Measurements from ENCODE around the gene MAPK11. TPM values are rescaled to one million over a fixed set of nuclear protein-coding genes. Genes with fewer than 3 reads are reported as not detected.

The MAPK11 gene
- total and polyA plus RNA-seq, 4 donors = 5.7 to 40.2 (median 25.2) TPM

DNA sequence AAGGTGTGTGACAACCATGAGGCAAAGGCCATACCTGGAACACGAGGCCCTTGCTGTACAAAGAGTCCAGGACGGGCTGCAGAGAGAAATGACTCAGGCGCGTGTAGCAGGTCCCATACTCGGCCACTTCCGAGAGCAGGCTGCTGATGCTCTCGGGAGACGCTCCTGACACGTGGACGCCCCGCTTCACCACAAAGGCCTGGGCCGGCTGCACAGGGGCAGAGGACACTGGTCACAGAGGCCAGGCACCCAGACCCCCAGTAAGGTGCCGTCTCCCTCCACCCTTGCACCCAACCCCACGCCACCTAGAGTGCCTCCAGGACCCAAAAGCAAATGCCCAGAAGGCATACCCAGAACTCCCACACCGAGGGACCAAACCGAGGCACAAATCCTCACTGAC, 40.8 kb downstream of the MAPK11 start:
- no peak for DNase-seq (ENCODE audit: low read depth in 4 of 6, low spot score in 6 of 6)
- Histone ChIP-seq H3K9me3 (ENCODE audit: control insufficient read depth, insufficient read depth, low read length) (no peaks in the 10 kb centered on the region), H3K4me1 (ENCODE audit: control insufficient read depth, insufficient read depth, low read length) (no peaks in the 10 kb centered on the region), H3K4me3 (ENCODE audit: low read depth, low read length) (no peak overlapping the region), H3K36me3 (ENCODE audit: control insufficient read depth, insufficient read depth, low read length) (peaks cover 95% of the 10 kb centered on the region), H3K27ac (ENCODE audit: low read depth, low read length) (no peak overlapping the region), H3K27me3 (ENCODE audit: control insufficient read depth, insufficient read depth, low read length) (no peaks in the 10 kb centered on the region)
- 97% methylated on average over 14 of the region's 16 CpGs for WGBS (ENCODE audit: insufficient coverage)

DNA sequence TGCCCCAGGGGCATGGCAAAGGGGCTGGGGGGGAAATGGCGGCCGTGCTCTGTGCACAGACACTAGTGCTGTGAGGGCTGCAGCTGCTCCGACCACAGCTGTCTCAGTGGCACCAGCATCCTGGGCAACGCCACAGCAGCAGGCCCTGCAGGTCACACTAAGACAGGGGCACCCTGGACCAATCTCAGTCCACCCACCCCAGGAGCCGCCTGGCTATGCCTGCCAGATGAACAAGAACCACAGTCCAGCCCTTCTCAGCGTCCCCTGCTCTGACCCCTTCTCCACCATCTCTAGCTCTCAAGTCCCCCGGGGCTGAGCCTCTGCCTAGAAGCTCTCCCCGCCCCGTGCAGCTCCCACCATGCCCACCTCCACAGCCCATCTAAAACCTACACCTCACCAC, 41.8 kb downstream of the MAPK11 start:
- peaks cover 94% of the 10 kb centered on the region for H3K36me3 ChIP-seq (ENCODE audit: control insufficient read depth, insufficient read depth, low read length)
- no peak for DNase-seq (ENCODE audit: low read depth in 4 of 6, low spot score in 6 of 6)

DNA sequence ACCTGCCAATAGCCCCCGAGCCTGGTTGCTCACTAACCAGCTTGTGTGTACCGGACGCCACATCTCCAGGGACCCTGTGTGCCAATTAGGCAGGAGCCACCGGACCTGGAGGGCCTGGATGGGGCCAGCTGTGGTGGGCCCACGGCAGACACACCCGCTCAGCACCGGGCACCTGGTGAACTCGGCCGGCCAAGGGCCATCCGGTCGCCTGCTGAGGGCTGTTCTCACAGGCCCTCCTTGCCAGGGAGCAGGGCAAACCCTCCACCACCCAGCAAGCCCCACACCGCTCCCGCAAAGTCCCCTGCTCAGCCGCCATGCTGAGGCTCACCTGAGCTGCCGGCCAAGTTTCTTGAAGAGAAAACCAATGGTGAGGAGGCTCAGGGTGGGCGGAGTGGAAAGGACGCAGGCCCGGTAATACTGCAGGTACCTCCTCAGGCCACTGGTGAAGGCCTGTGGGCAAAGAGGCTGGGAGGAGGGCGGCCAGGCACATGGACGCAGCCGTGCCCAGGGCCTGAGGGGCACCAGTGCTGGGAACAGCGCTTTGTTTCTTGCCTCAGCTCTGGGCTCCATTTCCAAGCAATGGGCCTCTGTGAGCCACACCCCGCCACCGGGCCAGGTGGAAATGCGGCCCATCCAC, 42.5 kb downstream of the MAPK11 start:
- Histone ChIP-seq H3K27ac (ENCODE audit: low read depth, low read length) (no peak overlapping the region), H3K4me3 (ENCODE audit: low read depth, low read length) (no peak overlapping the region), H3K9me3 (ENCODE audit: control insufficient read depth, insufficient read depth, low read length) (no peaks in the 10 kb centered on the region), H3K27me3 (ENCODE audit: control insufficient read depth, insufficient read depth, low read length) (no peaks in the 10 kb centered on the region), H3K4me1 (ENCODE audit: control insufficient read depth, insufficient read depth, low read length) (no peaks in the 10 kb centered on the region), H3K36me3 (ENCODE audit: control insufficient read depth, insufficient read depth, low read length) (peaks cover 94% of the 10 kb centered on the region)
- DNase-seq (ENCODE audit: low read depth in 4 of 6, low spot score in 6 of 6) = no peak
- 90% methylated on average over 25 of the region's 25 CpGs for WGBS (ENCODE audit: insufficient coverage)

More for the DNA sequence above, 41.8 kb downstream of the MAPK11 start:
- Histone ChIP-seq H3K4me3 (ENCODE audit: low read depth, low read length) (no peak overlapping the region), H3K27ac (ENCODE audit: low read depth, low read length) (no peak overlapping the region), H3K4me1 (ENCODE audit: control insufficient read depth, insufficient read depth, low read length) (no peaks in the 10 kb centered on the region), H3K27me3 (ENCODE audit: control insufficient read depth, insufficient read depth, low read length) (no peaks in the 10 kb centered on the region), H3K9me3 (ENCODE audit: control insufficient read depth, insufficient read depth, low read length) (no peaks in the 10 kb centered on the region)
- WGBS (ENCODE audit: insufficient coverage) = 95% methylated on average over 9 of the region's 9 CpGs

DNA sequence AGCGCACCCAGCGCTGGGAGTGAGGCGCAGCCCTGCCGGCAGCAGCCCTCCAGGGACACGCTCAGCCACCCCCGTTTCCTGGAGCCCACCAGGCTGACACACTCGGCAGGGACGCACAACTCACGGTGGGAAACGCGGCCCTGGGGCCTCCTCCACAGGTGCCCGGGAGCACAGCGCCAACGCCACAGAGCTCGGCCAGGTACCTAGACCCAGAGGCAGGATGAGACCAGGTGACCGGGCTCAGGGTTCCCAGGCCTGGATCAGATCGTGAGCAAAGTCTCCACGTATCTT, 43.4 kb downstream of the MAPK11 start:
- no peak overlapping the region for H3K4me3 ChIP-seq (ENCODE audit: low read depth, low read length)
- H3K9me3 ChIP-seq (ENCODE audit: control insufficient read depth, insufficient read depth, low read length) = no peaks in the 10 kb centered on the region
- H3K4me1 ChIP-seq (ENCODE audit: control insufficient read depth, insufficient read depth, low read length) = no peaks in the 10 kb centered on the region
- DNase-seq (ENCODE audit: low read depth in 4 of 6, low spot score in 6 of 6) = no peak
- H3K36me3 ChIP-seq (ENCODE audit: control insufficient read depth, insufficient read depth, low read length) = peaks cover 94% of the 10 kb centered on the region
- H3K27ac ChIP-seq (ENCODE audit: low read depth, low read length) = no peak overlapping the region
- 93% methylated on average over 18 of the region's 18 CpGs for WGBS (ENCODE audit: insufficient coverage)
- H3K27me3 ChIP-seq (ENCODE audit: control insufficient read depth, insufficient read depth, low read length) = no peaks in the 10 kb centered on the region

DNA sequence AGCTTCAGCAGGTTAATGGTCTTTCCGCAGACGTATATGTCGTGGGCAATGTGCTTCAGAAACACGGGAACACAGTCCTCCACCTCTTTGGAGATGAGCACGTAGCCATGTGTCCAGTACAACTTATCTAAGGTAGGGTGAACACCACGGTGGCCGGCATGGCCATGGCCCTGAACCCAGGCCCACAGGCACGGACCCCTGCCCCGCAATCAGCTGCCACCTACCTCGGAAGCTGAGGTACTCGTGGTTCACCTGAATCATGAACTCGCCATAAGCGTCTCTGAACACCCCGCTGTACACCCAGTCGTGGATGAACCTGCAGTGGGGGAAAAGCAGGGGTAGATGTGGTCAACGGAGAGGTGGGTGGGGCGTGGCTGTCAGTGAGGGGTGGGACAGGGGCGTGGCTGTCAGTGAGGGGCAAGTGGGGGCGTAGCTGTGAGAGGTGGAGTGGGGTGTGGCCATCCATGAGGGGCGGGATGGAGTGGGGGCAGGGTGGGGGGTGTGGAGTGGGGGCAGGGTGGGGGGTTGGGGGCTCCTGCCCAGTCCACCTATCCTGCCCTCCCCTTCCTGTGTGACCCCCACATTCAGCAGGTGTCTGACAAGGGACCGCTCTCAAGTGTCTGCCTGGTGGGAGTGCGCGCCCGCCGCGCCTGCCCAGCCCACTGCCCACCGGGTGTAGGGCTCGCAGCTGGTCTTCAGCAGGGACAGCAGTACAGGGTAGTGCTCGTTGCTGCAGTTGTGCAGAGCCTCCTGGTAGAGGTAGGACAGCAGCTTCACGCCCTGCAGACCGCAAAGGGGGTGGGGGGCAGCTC, 43.9 kb downstream of the MAPK11 start:
- peaks cover 97% of the 10 kb centered on the region for H3K36me3 ChIP-seq (ENCODE audit: control insufficient read depth, insufficient read depth, low read length)
- H3K27ac ChIP-seq (ENCODE audit: low read depth, low read length) = no peak overlapping the region
- H3K9me3 ChIP-seq (ENCODE audit: control insufficient read depth, insufficient read depth, low read length) = no peaks in the 10 kb centered on the region
- no peaks in the 10 kb centered on the region for H3K27me3 ChIP-seq (ENCODE audit: control insufficient read depth, insufficient read depth, low read length)
- H3K4me1 ChIP-seq (ENCODE audit: control insufficient read depth, insufficient read depth, low read length) = no peaks in the 10 kb centered on the region
- no peak overlapping the region for H3K4me3 ChIP-seq (ENCODE audit: low read depth, low read length)
- WGBS (ENCODE audit: insufficient coverage) = 92% methylated on average over 27 of the region's 31 CpGs
- no peak for DNase-seq (ENCODE audit: low read depth in 4 of 6, low spot score in 6 of 6)

DNA sequence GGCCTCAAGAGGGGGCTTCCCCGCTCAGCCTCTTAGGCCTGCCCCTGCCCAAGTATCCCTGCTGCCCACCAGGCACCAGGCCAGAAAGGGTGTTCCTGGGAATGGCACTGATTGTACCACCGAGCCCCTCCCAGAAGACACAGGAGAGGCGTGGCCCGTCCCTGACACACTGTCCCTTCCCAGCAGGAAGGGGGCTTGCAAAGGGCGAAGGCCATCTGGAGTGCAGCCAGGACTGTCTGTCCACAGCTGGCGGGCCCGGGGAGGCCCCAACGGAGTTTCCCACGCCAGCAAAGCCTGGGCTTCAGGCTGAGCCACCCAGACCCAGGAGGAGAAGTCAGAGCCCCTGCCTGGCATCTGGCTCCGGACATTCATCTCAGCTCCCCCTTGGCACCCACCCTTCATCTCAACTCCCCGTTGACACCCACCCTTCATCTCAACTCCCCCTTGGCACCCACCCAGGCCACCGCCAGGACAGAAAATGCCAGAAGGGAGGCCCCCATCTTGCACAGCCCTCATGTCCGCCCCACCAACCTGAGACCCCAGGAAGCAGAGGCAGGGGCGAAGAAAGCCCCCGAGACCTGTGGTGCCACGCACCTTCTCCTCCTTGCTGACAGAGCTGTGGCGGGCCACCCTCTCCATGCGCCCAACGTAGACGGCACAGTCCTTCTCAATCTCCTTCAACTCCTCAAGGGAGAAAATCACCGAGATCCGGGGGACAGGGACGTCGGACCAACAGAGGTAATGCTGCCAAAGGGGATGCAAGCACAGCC, 44.8 kb downstream of the MAPK11 start:
- no peaks in the 10 kb centered on the region for H3K27me3 ChIP-seq (ENCODE audit: control insufficient read depth, insufficient read depth, low read length)
- no peaks in the 10 kb centered on the region for H3K4me1 ChIP-seq (ENCODE audit: control insufficient read depth, insufficient read depth, low read length)
- peaks cover 98% of the 10 kb centered on the region for H3K36me3 ChIP-seq (ENCODE audit: control insufficient read depth, insufficient read depth, low read length)
- 81% methylated on average over 23 of the region's 24 CpGs for WGBS (ENCODE audit: insufficient coverage)
- no peak overlapping the region for H3K27ac ChIP-seq (ENCODE audit: low read depth, low read length)
- H3K4me3 ChIP-seq (ENCODE audit: low read depth, low read length) = no peak overlapping the region
- no peaks in the 10 kb centered on the region for H3K9me3 ChIP-seq (ENCODE audit: control insufficient read depth, insufficient read depth, low read length)
- DNase-seq (ENCODE audit: low read depth in 4 of 6, low spot score in 6 of 6) = no peak

DNA sequence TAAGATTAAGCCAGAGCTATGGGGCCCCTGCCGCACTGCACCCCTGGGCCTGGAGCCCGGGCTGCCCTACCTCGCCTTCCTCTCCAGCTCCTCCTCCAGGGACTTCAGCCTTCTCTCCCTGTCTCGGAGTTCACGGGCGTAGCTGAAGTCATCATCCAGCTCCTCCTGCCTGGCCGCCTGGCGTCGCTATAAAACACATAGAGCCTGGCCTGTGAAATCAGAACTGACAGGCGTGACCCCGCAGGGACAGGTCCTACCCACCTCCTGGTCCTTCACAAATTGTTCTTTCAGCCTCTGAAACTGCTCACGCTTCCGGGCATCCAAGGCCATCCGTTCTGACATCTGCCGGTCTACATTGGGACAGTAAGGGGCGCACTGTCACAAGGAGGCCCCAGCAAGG, 46.1 kb downstream of the MAPK11 start:
- H3K4me1 ChIP-seq (ENCODE audit: control insufficient read depth, insufficient read depth, low read length) = peaks cover 11% of the 10 kb centered on the region
- no peak overlapping the region for H3K27ac ChIP-seq (ENCODE audit: low read depth, low read length)
- no peaks in the 10 kb centered on the region for H3K27me3 ChIP-seq (ENCODE audit: control insufficient read depth, insufficient read depth, low read length)
- H3K9me3 ChIP-seq (ENCODE audit: control insufficient read depth, insufficient read depth, low read length) = no peaks in the 10 kb centered on the region
- no peak for DNase-seq (ENCODE audit: low read depth in 4 of 6, low spot score in 6 of 6)
- peaks cover 99% of the 10 kb centered on the region for H3K36me3 ChIP-seq (ENCODE audit: control insufficient read depth, insufficient read depth, low read length)
- no peak overlapping the region for H3K4me3 ChIP-seq (ENCODE audit: low read depth, low read length)
- 88% methylated on average over 16 of the region's 16 CpGs for WGBS (ENCODE audit: insufficient coverage)

DNA sequence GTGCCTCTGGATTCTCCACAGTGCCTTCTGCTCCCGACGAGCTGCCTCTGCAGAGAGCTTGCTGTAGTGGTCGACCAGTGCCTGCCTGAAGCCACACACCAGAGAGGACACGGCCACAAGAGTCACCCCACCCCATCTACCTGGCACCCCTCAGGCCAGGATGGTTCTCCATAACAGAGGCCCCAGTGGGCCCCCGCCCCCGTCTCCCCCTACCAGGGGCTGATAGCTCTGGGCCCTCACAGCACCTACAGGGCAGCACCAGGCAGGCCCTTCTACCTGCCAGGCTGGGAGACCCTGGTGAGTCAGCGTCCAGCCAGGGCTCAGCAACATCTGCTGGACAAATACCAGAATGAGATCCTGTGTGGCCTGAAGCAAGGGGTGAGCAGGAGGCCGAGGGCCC, 47.7 kb downstream of the MAPK11 start:
- H3K4me1 ChIP-seq (ENCODE audit: control insufficient read depth, insufficient read depth, low read length) = peaks cover 20% of the 10 kb centered on the region
- H3K36me3 ChIP-seq (ENCODE audit: control insufficient read depth, insufficient read depth, low read length) = peaks cover 99% of the 10 kb centered on the region
- H3K27ac ChIP-seq (ENCODE audit: low read depth, low read length) = no peak overlapping the region
- no peak overlapping the region for H3K4me3 ChIP-seq (ENCODE audit: low read depth, low read length)
- DNase-seq (ENCODE audit: low read depth in 4 of 6, low spot score in 6 of 6) = no peak
- no peaks in the 10 kb centered on the region for H3K27me3 ChIP-seq (ENCODE audit: control insufficient read depth, insufficient read depth, low read length)
- H3K9me3 ChIP-seq (ENCODE audit: control insufficient read depth, insufficient read depth, low read length) = no peaks in the 10 kb centered on the region
- WGBS (ENCODE audit: insufficient coverage) = 94% methylated on average over 8 of the region's 8 CpGs

DNA sequence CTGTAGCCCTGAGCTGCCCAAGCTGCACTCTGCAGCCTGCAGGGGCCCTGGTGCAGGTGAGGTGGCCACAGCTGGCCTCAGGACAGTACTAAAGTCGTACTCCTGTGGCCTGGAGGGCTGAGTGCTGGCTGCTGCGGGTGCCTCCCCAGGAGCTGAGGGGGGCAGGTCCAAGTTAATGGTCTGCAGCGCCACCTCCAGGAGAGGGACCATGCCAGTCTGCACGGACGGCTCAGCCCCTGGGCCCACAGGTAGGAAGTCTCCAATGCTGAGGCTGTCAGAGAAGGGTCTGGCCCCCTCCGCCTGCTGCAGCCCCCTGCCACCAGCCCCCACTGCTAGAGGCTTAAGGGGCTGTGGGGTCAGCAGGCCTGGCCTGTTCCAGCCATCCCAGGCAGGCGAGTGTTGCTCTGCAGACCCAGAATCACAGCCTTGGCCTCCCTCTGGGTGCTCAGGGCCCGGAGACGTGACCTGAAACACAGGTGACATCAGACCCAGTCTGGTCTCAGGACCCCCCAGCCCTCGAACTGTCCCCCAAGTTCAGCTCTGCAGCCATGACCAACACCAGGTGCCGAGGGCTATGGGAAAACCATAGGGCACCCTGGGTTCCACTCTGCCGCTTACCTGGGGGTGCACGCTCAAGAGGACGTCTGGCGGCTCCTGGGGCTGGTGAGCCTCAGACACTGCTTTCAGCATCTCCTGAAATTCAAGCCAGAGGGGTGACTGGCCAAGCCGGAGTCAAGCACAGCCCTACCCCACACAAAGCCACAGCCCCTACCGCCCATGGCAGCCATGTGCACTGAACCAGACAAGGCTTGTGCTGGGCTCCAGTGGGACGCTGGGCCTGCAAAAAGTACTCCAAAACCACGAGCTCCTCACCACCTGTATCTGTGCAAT, 48.5 kb downstream of the MAPK11 start:
- peaks cover 20% of the 10 kb centered on the region for H3K4me1 ChIP-seq (ENCODE audit: control insufficient read depth, insufficient read depth, low read length)
- no peak overlapping the region for H3K4me3 ChIP-seq (ENCODE audit: low read depth, low read length)
- no peak for DNase-seq (ENCODE audit: low read depth in 4 of 6, low spot score in 6 of 6)
- 93% methylated on average over 19 of the region's 19 CpGs for WGBS (ENCODE audit: insufficient coverage)
- H3K9me3 ChIP-seq (ENCODE audit: control insufficient read depth, insufficient read depth, low read length) = no peaks in the 10 kb centered on the region
- no peaks in the 10 kb centered on the region for H3K27me3 ChIP-seq (ENCODE audit: control insufficient read depth, insufficient read depth, low read length)
- no peak overlapping the region for H3K27ac ChIP-seq (ENCODE audit: low read depth, low read length)
- H3K36me3 ChIP-seq (ENCODE audit: control insufficient read depth, insufficient read depth, low read length) = peaks cover 99% of the 10 kb centered on the region
